HG03354 (cell line): Measurements from ENCODE around the gene UNC93A.
"Not testable (repeated sequence)": the region's sequence is repeated elsewhere in the genome, so short reads cannot be mapped to it uniquely, and the experiment has no call there.

Source experiments
- ATAC-seq: cut with Tn5 transposase; IDR thresholded peaks from one replicate; pipeline ENCODE4 v1.9.1; 2021; ENCODE audit warnings: mild to moderate bottlenecking; ENCODE audit not compliant: unreplicated experiment, poor library complexity, severe bottlenecking

Gene UNC93A

GRCh38 chr6:167361170-167361569 is 70.1 kb downstream of the UNC93A start:
- not testable (repeated sequence) for ATAC-seq
